Stimulated activated CD4-positive, alpha-beta T cell treated with anti-CD3 and anti-CD28 coated beads, TNF-alpha, amount 100 ng/mL, for 4 hours (primary cell): ENCODE results near the gene STRBP.

Experiments used
- DNase-seq, 3 experiments: peaks; one replicate each; pipeline ENCODE4 v3.0.0-alpha.2; 2020; ENCODE audit warnings: low read depth in 3 of 3

The STRBP gene

GRCh38 chr9:123131993-123132392 lies 136.4 kb downstream of the STRBP start:
- no peak for DNase-seq

GRCh38 chr9:123131258-123131657 lies 137.1 kb downstream of the STRBP start:
- no peak for DNase-seq

- DNase-seq: no peak
Measured at GRCh38 chr9:123129423-123129822, 139.0 kb downstream of the STRBP start.

DNA sequence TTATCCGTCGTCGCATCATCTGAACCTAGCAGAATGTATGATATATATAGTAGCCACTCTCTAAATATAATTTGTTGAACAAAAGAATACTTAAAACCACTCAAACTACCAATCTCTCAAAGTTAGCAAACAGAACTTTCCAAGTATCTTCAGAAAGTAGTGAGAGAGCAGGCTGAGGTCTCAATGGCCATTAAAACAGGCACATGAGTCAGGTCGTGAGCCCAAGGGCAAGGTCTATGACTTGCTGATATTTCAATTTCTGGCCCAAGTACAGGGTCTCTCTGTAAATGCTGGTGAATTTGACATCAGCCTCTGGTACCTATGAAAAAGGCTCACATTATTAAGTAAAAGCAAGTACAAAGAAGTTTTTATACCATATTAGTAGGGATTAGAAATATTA lies 139.8 kb downstream of the STRBP start:
- no peak for DNase-seq

DNA sequence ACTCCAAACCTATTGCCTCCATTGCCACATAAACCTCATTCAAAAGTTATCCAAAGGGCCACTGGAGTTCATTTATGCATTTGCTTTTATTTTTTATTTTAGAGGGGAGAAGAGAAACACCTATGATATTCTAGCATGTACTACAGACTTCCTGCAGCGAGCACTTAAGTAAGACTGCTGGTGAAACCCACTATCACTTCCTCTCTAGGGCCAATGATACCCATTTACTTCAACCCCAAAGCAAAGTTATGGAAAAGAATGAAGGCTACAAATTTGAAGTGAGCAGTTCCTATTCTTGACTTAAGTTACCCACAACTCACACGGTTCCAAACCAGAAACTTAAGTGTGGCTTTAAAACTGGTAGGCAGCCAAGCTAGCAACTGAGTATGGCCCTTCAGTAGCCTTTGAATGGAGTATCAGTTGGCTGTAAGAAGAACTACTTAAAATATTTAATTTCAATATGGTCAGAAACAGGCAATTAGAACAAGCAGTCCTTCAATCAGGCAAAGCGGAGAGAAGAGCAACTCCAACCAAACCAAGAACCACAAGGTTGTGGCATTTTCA lies 140.8 kb downstream of the STRBP start:
- no peak for DNase-seq

DNA sequence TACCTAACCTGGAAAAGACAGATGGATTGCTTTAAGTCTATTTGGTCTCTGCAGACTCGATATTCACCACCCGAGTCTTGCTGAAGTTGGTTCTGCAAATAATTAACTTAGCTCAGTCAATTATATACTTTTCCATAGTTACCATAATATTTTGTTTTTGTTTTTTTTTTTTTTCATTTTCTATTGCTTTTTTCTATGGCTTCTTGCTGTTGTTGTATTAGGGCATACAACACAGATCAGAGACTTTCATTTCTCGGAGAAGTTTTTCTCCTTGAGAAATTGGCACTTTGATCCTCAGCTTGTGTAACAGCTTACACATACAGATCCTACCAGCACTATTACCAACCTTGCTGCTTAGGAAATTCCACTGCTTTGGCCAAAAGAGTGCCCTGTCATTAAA lies 146.9 kb downstream of the STRBP start:
- DNase-seq: no peak

DNA sequence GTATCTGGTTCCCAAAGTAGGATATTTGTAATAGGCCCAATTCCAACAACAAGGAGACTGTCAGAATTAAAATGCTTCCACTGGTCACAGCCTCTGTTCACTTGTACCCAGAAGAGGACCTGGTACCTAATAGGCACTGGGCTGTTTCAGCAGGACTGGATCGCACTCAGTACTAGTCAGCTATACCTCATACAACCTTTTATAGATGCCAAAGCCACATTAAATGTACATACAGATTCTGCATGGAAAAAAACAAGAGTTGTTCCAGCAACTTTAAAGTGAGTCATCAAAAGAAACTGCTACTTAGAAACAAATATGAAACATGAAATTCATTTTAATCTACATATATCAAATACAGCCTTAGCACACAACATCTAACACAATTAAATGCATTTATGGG lies 147.4 kb downstream of the STRBP start:
- DNase-seq: no peak

- DNase-seq: no peak
Measured at GRCh38 chr9:123120131-123120530, 148.3 kb downstream of the STRBP start.

DNA sequence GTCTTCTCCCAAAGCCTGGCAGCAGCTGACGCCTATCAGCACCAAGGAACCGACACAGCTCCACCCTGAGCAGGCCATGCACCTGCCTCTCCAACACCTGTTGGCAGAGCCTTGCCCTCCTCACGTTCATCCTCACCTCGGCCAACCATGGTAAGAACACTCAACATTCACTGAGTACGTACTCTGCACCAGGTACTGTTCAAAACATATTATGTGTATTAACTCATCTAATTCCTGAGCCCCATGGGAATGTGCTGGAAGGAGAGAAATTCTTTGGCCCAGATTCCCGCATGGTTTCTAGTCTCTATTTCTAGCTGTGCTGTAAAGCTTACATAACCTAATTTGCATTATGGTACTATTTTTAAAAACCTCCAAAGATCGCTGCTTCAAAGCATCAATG lies 148.8 kb downstream of the STRBP start:
- DNase-seq: no peak

DNA sequence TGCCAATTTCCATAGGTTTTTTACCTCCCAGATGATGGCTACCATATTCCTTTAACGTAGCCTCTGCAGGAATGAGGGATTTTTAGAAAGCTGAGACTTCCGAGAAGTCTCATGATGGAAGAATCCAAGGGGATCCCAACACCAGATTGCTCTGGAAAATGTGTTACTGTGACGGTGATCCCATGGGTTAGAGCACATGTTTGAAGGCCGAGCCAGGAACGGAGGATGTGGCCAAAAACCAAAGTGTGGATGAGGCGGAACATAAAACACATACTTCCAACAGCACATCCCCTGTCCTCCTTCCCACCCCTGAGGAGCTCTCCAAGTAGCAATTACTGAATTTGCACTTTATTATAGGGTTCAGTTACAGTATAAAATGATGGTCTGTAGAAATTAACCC lies 152.3 kb downstream of the STRBP start:
- DNase-seq: no peak

GRCh38 chr9:123115146-123115913 lies 153.1 kb downstream of the STRBP start:
- no peak for DNase-seq

GRCh38 chr9:123113185-123113584 lies 155.2 kb downstream of the STRBP start:
- no peak for DNase-seq

- no peak for DNase-seq
Measured at GRCh38 chr9:123112015-123112975, 156.1 kb downstream of the STRBP start.

DNA sequence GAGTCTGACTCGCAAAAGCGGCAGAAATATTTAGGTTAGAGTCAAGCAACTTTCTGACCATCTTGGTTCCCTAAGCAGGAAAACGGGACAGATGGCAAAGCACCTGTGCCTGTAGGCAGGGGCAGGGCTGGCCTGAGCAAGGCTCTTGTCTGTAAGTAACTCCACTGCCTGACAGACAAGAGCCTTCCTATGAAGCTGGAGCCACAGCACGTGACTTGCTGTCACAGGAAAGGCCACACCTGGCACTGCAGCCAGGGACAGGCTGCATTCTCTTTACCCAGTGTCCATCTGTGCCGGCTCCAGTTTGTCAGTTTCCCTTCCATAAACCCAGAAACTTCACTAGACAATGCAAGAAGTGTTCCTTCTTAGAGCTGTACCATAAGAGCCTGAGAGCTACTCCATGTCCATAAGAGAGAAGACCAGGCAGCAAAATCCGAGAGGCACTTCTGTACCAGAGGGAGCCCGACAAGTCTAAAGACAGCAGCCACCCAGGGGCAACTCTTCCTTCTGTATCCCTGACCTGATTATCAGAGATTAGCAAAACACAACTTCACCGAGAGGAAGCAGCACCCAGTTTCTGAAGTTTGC lies 156.9 kb downstream of the STRBP start:
- DNase-seq: no peak

DNA sequence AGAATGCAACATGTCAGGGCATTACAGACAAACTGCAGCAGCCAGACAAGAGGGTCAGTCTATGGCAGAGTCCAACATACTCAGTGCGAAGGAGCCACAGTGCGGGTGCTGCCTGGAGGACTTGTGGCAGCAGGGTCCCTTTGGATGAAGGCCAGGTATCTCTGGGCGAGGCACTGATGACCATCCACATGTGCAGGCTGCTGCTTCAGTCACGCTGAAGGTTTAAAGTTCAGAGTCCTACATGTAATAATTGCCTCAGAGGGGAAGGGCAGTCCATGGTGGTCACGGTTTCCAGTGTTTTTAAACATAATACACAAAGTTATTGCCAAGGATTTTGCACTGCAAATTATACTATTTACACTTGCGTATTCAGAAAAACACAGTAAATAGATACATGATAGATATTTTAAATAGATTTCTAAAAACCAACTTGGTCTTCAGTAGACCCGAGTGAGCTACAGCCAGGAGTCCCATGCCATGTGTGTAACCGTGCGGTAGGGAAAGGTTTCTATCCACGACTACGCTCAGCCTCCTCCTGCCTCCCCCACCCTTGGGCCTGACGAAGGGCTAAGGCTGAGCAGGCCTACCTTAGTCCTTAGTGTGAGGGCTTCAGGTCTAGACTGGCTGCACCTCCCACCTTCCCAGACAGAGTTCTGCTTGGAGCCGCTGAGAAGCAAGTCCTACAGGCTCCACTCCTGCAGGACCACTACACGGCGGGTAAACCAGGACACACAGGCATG lies 158.7 kb downstream of the STRBP start:
- no peak for DNase-seq

GRCh38 chr9:123108976-123109375 lies 159.4 kb downstream of the STRBP start:
- DNase-seq: no peak

DNA sequence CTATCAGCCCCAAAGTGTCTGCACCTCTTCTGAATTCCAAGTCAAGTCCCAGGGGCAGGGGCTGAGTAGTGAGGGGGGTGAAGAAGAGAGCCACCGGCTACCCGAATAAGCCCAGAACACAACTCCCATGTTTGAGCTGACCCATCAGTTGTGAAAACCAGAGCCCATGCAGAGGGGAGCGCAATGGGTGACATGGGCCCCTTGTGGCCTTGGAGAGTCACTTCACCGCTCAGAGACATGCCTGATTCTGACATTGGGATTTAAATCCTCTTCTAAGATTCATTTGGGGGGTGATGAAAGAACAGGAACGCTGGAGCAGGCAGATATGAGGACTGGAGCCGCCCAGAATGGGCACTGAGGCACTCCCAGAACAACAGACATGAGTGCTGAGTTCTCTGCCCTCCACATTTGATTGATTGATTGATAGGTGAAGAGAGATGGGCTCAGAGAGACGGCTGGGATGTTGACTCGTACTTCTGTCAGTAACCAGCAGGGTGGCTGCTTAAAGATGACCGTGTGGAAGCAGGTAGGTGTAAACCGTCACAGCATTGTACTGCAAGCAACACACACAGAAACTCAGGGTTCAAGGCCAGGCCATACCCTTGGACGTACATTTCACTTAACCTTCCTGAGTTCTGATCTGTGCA lies 160.6 kb downstream of the STRBP start:
- no peak for DNase-seq

DNA sequence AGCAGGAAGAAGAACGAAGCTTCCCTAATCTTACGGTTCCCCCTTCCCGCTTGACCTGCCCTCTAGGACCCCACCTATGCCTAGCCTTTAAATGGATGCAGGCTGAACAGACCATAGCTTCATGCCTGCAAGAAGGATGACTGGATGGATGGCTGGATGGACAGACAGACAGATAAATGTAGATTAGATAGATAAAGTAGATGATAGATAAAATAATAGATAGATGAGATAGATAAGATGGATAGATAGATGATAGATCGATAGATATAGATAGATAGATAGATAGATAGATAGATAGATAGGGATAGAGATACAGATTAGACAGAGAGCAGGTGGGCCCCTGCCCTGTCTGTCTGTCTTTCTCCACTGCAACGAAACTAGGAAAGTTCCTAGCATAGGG lies 162.9 kb downstream of the STRBP start:
- DNase-seq: no peak

DNA sequence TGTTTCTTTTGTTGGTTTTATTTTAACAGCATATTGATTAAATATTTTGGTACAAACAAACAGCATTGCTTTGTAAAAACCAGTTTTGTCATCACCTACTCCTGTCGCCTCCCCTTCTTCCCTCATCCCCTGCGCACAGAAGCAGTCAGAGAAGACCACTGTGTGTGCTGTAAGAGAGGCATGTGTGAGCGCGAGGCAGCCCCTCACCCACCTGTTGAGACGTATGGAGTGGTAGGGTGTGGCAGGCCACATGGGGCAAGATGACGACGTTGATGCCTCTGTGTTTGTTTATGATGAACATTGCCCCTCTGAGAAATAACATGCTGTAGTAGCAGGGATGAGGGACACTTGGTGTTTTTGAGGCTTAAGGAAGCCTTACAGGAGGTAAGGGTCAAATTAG lies 163.6 kb downstream of the STRBP start:
- no peak for DNase-seq

- no peak for DNase-seq
Measured at GRCh38 chr9:123102375-123103113, 165.8 kb downstream of the STRBP start.
